H1 (cell line): ENCODE measurements around the gene THADA. TPM values are rescaled to one million over a fixed set of nuclear protein-coding genes. Genes with fewer than 3 reads are reported as not detected.

Experiments
- CBX8 ChIP-seq: fragments of 300-800, 300-1000 bp; sonication (generic); IDR thresholded peaks from 2 replicates; pipeline ENCODE4 v1.7.1; 2016; ENCODE audit warnings: low read depth, low read length, borderline replicate concordance
- CEBPB ChIP-seq: IDR thresholded peaks from 2 replicates; pipeline ENCODE4 v1.6.1; 2012; ENCODE audit warnings: low read depth, low read length
- CHD1 ChIP-seq: IDR thresholded peaks from 2 replicates; pipeline ENCODE4 v1.6.1; 2012; ENCODE audit warnings: low read depth, low read length, improper control_type of control experiment
- CTCF ChIP-seq, 3 experiments: IDR thresholded peaks; 1 replicate in 2 of 3; 2 replicates in 1 of 3; pipeline versions ENCODE4 v1.5.1 to v1.6.1; 2011; ENCODE audit warnings: low read length in 3 of 3, mild to moderate bottlenecking in 3 of 3, inconsistent platforms in 2 of 3, low read depth in 1 of 3, moderate library complexity in 1 of 3; ENCODE audit not compliant: insufficient read depth in 1 of 3; ENCODE audit errors: control extremely low read depth in 1 of 3
- HDAC2 ChIP-seq, 2 experiments: fragments of 300-600 bp in 1 of 2; sonication (generic) in 1 of 2; IDR thresholded peaks; 2 replicates each; pipeline ENCODE4 v1.6.1; 2011 to 2012; ENCODE audit warnings: low read depth in 2 of 2, low read length in 2 of 2, mild to moderate bottlenecking in 2 of 2, moderate library complexity in 2 of 2, borderline replicate concordance in 1 of 2, inconsistent platforms in 1 of 2
- KDM1A ChIP-seq: fragments of 200-600, 300-600 bp; sonication (generic); IDR thresholded peaks from 2 replicates; pipeline ENCODE4 v1.7.1; 2016; ENCODE audit warnings: mild to moderate bottlenecking, low read length, borderline replicate concordance
- KDM5A ChIP-seq: fragments of 200-600 bp; IDR thresholded peaks from 2 replicates; pipeline ENCODE4 v1.7.1; 2012; ENCODE audit warnings: mild to moderate bottlenecking, low read length, inconsistent platforms, mixed read lengths
- RBBP5 ChIP-seq: IDR thresholded peaks from 2 replicates; pipeline ENCODE4 v1.7.1; 2012; ENCODE audit warnings: low read depth, mild to moderate bottlenecking, inconsistent platforms, low read length, moderate library complexity, borderline replicate concordance
- RNF2 ChIP-seq: fragments of 200-900, 300-1000 bp; sonication (generic); IDR thresholded peaks from 2 replicates; pipeline ENCODE4 v1.7.1; 2016; ENCODE audit warnings: borderline replicate concordance, low read depth, mild to moderate bottlenecking, antibody characterized with exemption, low read length; ENCODE audit not compliant: poor library complexity, severe bottlenecking; ENCODE audit errors: missing control alignments
- SIN3A ChIP-seq, 2 experiments: IDR thresholded peaks in 1 of 2; conservative IDR thresholded peaks in 1 of 2; 2 replicates each; pipeline ENCODE4 v1.6.1; 2011 to 2012; ENCODE audit warnings: low read length in 2 of 2, improper control_type of control experiment in 1 of 2, low read depth in 1 of 2, mild to moderate bottlenecking in 1 of 2
- SP2 ChIP-seq: IDR thresholded peaks from 2 replicates; pipeline ENCODE4 v1.6.1; 2012; ENCODE audit warnings: mild to moderate bottlenecking, low read length, inconsistent platforms
- SP4 ChIP-seq: IDR thresholded peaks from 2 replicates; pipeline ENCODE4 v1.6.1; 2012; ENCODE audit warnings: low read length, inconsistent platforms
- polyA plus RNA-seq, 7 experiments: library from polyadenylated mRNA; depleted of rRNA in 3 of 7; stranded (reverse) in 5 of 7; unstranded in 2 of 7; fragments of >200 nt in 5 of 7; fragments of 200-250 nt in 2 of 7; gene quantifications; 1 replicate in 5 of 7; 2 replicates in 1 of 7; 4 replicates in 1 of 7; pipeline versions ENCODE4 v1.2.1 to v1.2.3, GENCODE V29; 2011 to 2013; ENCODE audit warnings: missing spikeins in 2 of 7, mixed read lengths in 2 of 7
- total RNA-seq: library from RNA; stranded (reverse); fragmentation: NEBNext Ultra II Directional; extraction: Animal tissue kit (Norgen Biotek cat#: 25700); gene quantifications from 2 replicates; pipeline ENCODE4 v1.2.1, GENCODE V29; 2021
- TF ChIP-seq, protein P1 (sequence below): IDR thresholded peaks from 2 replicates; pipeline ENCODE4 v1.6.1; 2012; ENCODE audit warnings: inconsistent platforms

THADA gene
- total and polyA plus RNA-seq, 2 of the 8 experiments (the other 6 are each of a cell fraction or from before 2014, with no cell fraction given): 22.4 to 26.8 TPM

DNA sequence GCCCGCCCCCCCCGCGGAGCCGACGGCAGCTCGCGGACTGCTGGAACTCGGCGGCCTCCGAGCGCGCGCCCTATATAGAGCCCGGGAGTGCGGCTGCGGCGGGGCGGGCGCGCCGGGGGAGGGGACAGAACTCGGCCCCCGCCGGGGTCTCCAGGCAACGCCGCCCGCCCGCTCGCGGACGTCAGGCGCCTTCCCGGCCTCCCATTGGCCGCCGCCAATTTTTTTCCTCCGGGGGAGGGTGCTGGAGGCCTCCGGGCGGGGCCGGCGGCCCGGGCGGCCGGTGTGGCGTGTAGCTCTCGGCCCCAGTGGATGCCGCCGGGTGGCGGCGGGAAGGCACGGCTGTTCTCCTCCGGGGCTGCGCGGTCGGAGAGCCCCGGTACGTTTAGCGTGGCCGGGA is 369.3 kb downstream of the THADA start, which contains the start of gene ZFP36L2 (continued):
- TF ChIP-seq KDM5A (no peak), CHD1 (no peak), CBX8 (no peak), KDM1A (no peak), CEBPB (no peak), SP2 (no peak), SIN3A (conservative IDR thresholded peaks at IDR 0.05 in 1 of 2, IDR thresholded peaks at IDR 0.05 in 1 of 2; ENCODE audit: low read depth in 1 of 2, low read length in 2 of 2) (0 out of 4 replicates have a peak, but pooled peaks of 1 of the 2 experiments have one; percentile 8), RBBP5 (no peak), RNF2 (no peak), HDAC2 (IDR thresholded peaks at IDR 0.05; ENCODE audit: borderline replicate concordance in 1 of 2, low read depth in 2 of 2, low read length in 2 of 2) (no peak), SP4 (no peak), CTCF (IDR thresholded peaks at IDR 0.05; ENCODE audit: control extremely low read depth in 1 of 3, insufficient read depth in 1 of 3, low read depth in 1 of 3, low read length in 3 of 3) (no peak)
- TF ChIP-seq, protein P1, sequence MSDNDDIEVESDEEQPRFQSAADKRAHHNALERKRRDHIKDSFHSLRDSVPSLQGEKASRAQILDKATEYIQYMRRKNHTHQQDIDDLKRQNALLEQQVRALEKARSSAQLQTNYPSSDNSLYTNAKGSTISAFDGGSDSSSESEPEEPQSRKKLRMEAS: no peak
